ENCODE results near the gene QRICH2. TPM values are rescaled to one million over a fixed set of nuclear protein-coding genes. Genes with fewer than 3 reads are reported as not detected.
"Not testable (repeated sequence)": the region's sequence is repeated elsewhere in the genome, so short reads cannot be mapped to it uniquely, and the experiment has no call there.

Gene QRICH2
- polyA plus RNA-seq, 1 donor, result 3.5 TPM

- DNase-seq (ENCODE audit: low read depth), result no peak
These were observed 23.0 kb upstream of the QRICH2 start for GRCh38 chr17:76331083-76331482.

GRCh38 chr17:76329664-76330063 is 21.6 kb upstream of the QRICH2 start:
- DNase-seq (ENCODE audit: low read depth), result no peak

- no peak for DNase-seq (ENCODE audit: low read depth)
These were observed 19.6 kb upstream of the QRICH2 start for GRCh38 chr17:76327696-76328095.

GRCh38 chr17:76326306-76326705 is 18.2 kb upstream of the QRICH2 start:
- DNase-seq (ENCODE audit: low read depth), result no peak

GRCh38 chr17:76318586-76318985 is 10.5 kb upstream of the QRICH2 start:
- no peak for DNase-seq (ENCODE audit: low read depth)

- DNase-seq (ENCODE audit: low read depth), result no peak
These were observed 9.5 kb upstream of the QRICH2 start for GRCh38 chr17:76317535-76317934.

GRCh38 chr17:76314392-76315227 is 6.5 kb upstream of the QRICH2 start:
- no peak for DNase-seq (ENCODE audit: low read depth)

- DNase-seq (ENCODE audit: low read depth), result no peak
These were observed 4.7 kb upstream of the QRICH2 start for GRCh38 chr17:76312735-76313134.

GRCh38 chr17:76309461-76309860 is 1.4 kb upstream of the QRICH2 start:
- DNase-seq (ENCODE audit: low read depth), result no peak

- DNase-seq (ENCODE audit: low read depth), result no peak
These were observed 644 bp downstream of the QRICH2 start for GRCh38 chr17:76307299-76307965.

- DNase-seq (ENCODE audit: low read depth), result not testable (repeated sequence)
These were observed 3.0 kb downstream of the QRICH2 start for GRCh38 chr17:76305135-76305454.

GRCh38 chr17:76304226-76305134 is 3.6 kb downstream of the QRICH2 start:
- DNase-seq (ENCODE audit: low read depth), result no peak

- no peak for DNase-seq (ENCODE audit: low read depth)
These were observed 10.6 kb downstream of the QRICH2 start for GRCh38 chr17:76297436-76297835.

GRCh38 chr17:76296889-76297288 is 11.2 kb downstream of the QRICH2 start:
- DNase-seq (ENCODE audit: low read depth), result no peak

- DNase-seq (ENCODE audit: low read depth), result peak; percentile 47
These were observed 11.9 kb downstream of the QRICH2 start for GRCh38 chr17:76296186-76296585.

GRCh38 chr17:76293106-76293505 is 15.0 kb downstream of the QRICH2 start:
- no peak for DNase-seq (ENCODE audit: low read depth)

GRCh38 chr17:76292567-76292966 is 15.5 kb downstream of the QRICH2 start:
- no peak for DNase-seq (ENCODE audit: low read depth)

GRCh38 chr17:76281573-76282371 is 26.3 kb downstream of the QRICH2 start:
- no peak for DNase-seq (ENCODE audit: low read depth)

- DNase-seq (ENCODE audit: low read depth), result no peak
These were observed 27.4 kb downstream of the QRICH2 start for GRCh38 chr17:76280650-76281049.

- no peak for DNase-seq (ENCODE audit: low read depth)
These were observed 28.3 kb downstream of the QRICH2 start for GRCh38 chr17:76279742-76280287.
